Osteoblast (primary cell): ENCODE measurements around the gene COL8A1. TPM values are rescaled to one million over a fixed set of nuclear protein-coding genes. Genes with fewer than 3 reads are reported as not detected.

Experiments
- DNase-seq: peaks from one replicate; pipeline ENCODE4 v3.0.0; 2011; ENCODE audit warnings: low spot score, mixed read lengths; ENCODE audit not compliant: insufficient read length; ENCODE audit errors: missing footprints
- H2AFZ ChIP-seq: 2 replicates; pipeline ENCODE4 v1.6.0; 2011; ENCODE audit warnings: mild to moderate bottlenecking, low read length
- H3K27ac ChIP-seq: 2 replicates; pipeline ENCODE4 v1.5.1; 2011; ENCODE audit warnings: mild to moderate bottlenecking, low read depth, low read length, moderate library complexity
- H3K27me3 ChIP-seq: 2 replicates; pipeline ENCODE4 v1.6.0; 2012; ENCODE audit warnings: mild to moderate bottlenecking, control low read depth, inconsistent platforms, low read length, moderate library complexity; ENCODE audit not compliant: insufficient read depth
- H3K36me3 ChIP-seq: 2 replicates; pipeline ENCODE4 v1.5.1; 2011; ENCODE audit warnings: mild to moderate bottlenecking, low read length, control low read depth, moderate library complexity; ENCODE audit not compliant: insufficient read depth
- H3K4me1 ChIP-seq: 2 replicates; pipeline ENCODE4 v1.5.1; 2011; ENCODE audit warnings: mild to moderate bottlenecking, low read length, control low read depth, moderate library complexity; ENCODE audit not compliant: insufficient read depth
- H3K4me2 ChIP-seq: 2 replicates; pipeline ENCODE4 v1.6.0; 2011; ENCODE audit warnings: mild to moderate bottlenecking, low read length; ENCODE audit not compliant: insufficient read depth
- H3K4me3 ChIP-seq: fragments of 200-600 bp; sonication (generic); 3 replicates; pipeline ENCODE4 v1.5.1; 2012; ENCODE audit warnings: mild to moderate bottlenecking, low read length, inconsistent platforms; ENCODE audit not compliant: insufficient read depth
- H3K79me2 ChIP-seq: 2 replicates; pipeline ENCODE4 v1.6.0; 2012; ENCODE audit warnings: mild to moderate bottlenecking, low read length, control low read depth, inconsistent platforms; ENCODE audit not compliant: insufficient read depth
- H3K9me3 ChIP-seq: 2 replicates; pipeline ENCODE4 v1.5.1; 2011; ENCODE audit warnings: low read depth, low read length, control low read depth
- H4K20me1 ChIP-seq: 2 replicates; pipeline ENCODE4 v1.6.0; 2012; ENCODE audit warnings: mild to moderate bottlenecking, low read length, control low read depth; ENCODE audit not compliant: insufficient read depth
- CTCF ChIP-seq: IDR thresholded peaks from 2 replicates; pipeline ENCODE4 v1.5.1; 2011; ENCODE audit warnings: mild to moderate bottlenecking, low read depth, low read length, moderate library complexity; ENCODE audit errors: extremely low read depth
- total RNA-seq: library from RNA; depleted of rRNA; stranded (reverse); fragments of >200 nt; gene quantifications from 2 replicates; pipeline ENCODE4 v1.2.3, GENCODE V29; 2012

COL8A1 gene
- total RNA-seq, 1 donor: 311 TPM

GRCh38 chr3:99651531-99651930 lies 13.1 kb downstream of the COL8A1 start:
- Histone ChIP-seq H3K79me2 (peaks cover 92% of the 10 kb centered on the region), H3K4me3 (no peak overlapping the region), H2AFZ (no peak overlapping the region), H3K4me2 (peak overlapping the region; percentile 49), H4K20me1 (peaks cover 15% of the 10 kb centered on the region), H3K9me3 (no peaks in the 10 kb centered on the region), H3K36me3 (peaks cover 74% of the 10 kb centered on the region), H3K27ac (peak overlapping the region; percentile 96), H3K27me3 (no peaks in the 10 kb centered on the region), H3K4me1 (peaks cover 76% of the 10 kb centered on the region)
- TF ChIP-seq CTCF: no peak
- DNase-seq: no peak

GRCh38 chr3:99656624-99657023 lies 18.2 kb downstream of the COL8A1 start:
- H2AFZ ChIP-seq: no peak overlapping the region
- no peak for DNase-seq
- no peak overlapping the region for H3K4me2 ChIP-seq
- H3K79me2 ChIP-seq: peaks cover 88% of the 10 kb centered on the region
- no peak overlapping the region for H3K4me3 ChIP-seq
- H3K36me3 ChIP-seq: peaks cover 75% of the 10 kb centered on the region
- peaks cover 5% of the 10 kb centered on the region for H4K20me1 ChIP-seq
- no peak for TF ChIP-seq CTCF
- peak overlapping the region; percentile 98 for H3K27ac ChIP-seq
- no peaks in the 10 kb centered on the region for H3K9me3 ChIP-seq
- H3K27me3 ChIP-seq: no peaks in the 10 kb centered on the region
- H3K4me1 ChIP-seq: peaks cover 71% of the 10 kb centered on the region

GRCh38 chr3:99658274-99658673 lies 19.9 kb downstream of the COL8A1 start:
- no peaks in the 10 kb centered on the region for H3K27me3 ChIP-seq
- H3K79me2 ChIP-seq: peaks cover 87% of the 10 kb centered on the region
- H3K9me3 ChIP-seq: no peaks in the 10 kb centered on the region
- H3K36me3 ChIP-seq: peaks cover 61% of the 10 kb centered on the region
- peak overlapping the region; percentile 98 for H3K27ac ChIP-seq
- no peak overlapping the region for H3K4me2 ChIP-seq
- H3K4me3 ChIP-seq: no peak overlapping the region
- H4K20me1 ChIP-seq: peaks cover 4% of the 10 kb centered on the region
- no peak for DNase-seq
- no peak for TF ChIP-seq CTCF
- H2AFZ ChIP-seq: no peak overlapping the region
- peaks cover 73% of the 10 kb centered on the region for H3K4me1 ChIP-seq

- peaks cover 87% of the 10 kb centered on the region for H3K79me2 ChIP-seq
- peaks cover 75% of the 10 kb centered on the region for H3K4me1 ChIP-seq
- H3K36me3 ChIP-seq: peaks cover 60% of the 10 kb centered on the region
- H4K20me1 ChIP-seq: peaks cover 9% of the 10 kb centered on the region
- no peak overlapping the region for H3K4me3 ChIP-seq
- no peaks in the 10 kb centered on the region for H3K9me3 ChIP-seq
- H3K27me3 ChIP-seq: no peaks in the 10 kb centered on the region
- peak overlapping the region; percentile 98 for H3K27ac ChIP-seq
- H3K4me2 ChIP-seq: peak overlapping the region; percentile 51
- no peak overlapping the region for H2AFZ ChIP-seq
- TF ChIP-seq CTCF: no peak
- peak; percentile 91 for DNase-seq
Observed at GRCh38 chr3:99659032-99659431, 20.6 kb downstream of the COL8A1 start.
